Sciatic nerve (tissue), 2 donors: ENCODE results near the gene NOG. TPM values are rescaled to one million over a fixed set of nuclear protein-coding genes. Genes with fewer than 3 reads are reported as not detected.

Experiments used
- ATAC-seq: fragments of 200-7000 bp; cut with Tn5 transposase; one replicate; pipeline ENCODE4 v1.9.1; 2020; ENCODE audit warnings: mild to moderate bottlenecking, moderate library complexity
- DNase-seq: peaks from one replicate; pipeline ENCODE4 v3.0.0-alpha.2; 2020; ENCODE audit warnings: low spot score
- intact Hi-C: fragments of 100-400 bp; cut with DNase I; formaldehyde crosslinking; loops from one replicate; pipeline ENCODE4 v1.14.2; 2022
- total RNA-seq: library from RNA; stranded (reverse); fragmentation: NEBNext Ultra II Directional; extraction: Animal tissue kit (Norgen Biotek cat#: 25700); gene quantifications from one replicate; pipeline ENCODE4 v1.2.1, GENCODE V29; 2021
- donor health status: DM: no; HTN: no; CAD: no.
- donor health status: DM: no; HTN: no; CAD: no.

The NOG gene
- total RNA-seq, 1 donor from 2014 or later = 5.3 TPM

DNA sequence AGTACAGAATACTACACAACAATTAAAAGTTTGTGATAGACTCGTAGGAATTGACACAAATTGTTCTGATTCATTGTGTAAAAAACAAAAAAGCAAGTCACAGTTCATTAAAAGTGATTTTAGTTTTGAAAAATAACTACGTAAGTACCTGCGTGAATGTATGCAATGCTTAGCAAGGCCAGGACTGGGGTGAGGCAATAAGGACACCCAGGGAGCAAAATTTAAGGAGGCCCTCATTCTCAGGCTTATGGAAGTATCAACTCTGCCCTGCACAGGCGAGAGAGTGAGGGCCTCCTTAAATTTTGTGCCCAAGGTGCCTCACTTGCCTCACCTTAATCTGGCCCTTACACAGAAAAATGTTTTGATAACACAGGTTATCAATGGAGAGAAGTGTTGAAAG is 31.4 kb downstream of the NOG start:
- DNase-seq = no peak
- intact Hi-C loops = no loop called here
- ATAC-seq = no peak

DNA sequence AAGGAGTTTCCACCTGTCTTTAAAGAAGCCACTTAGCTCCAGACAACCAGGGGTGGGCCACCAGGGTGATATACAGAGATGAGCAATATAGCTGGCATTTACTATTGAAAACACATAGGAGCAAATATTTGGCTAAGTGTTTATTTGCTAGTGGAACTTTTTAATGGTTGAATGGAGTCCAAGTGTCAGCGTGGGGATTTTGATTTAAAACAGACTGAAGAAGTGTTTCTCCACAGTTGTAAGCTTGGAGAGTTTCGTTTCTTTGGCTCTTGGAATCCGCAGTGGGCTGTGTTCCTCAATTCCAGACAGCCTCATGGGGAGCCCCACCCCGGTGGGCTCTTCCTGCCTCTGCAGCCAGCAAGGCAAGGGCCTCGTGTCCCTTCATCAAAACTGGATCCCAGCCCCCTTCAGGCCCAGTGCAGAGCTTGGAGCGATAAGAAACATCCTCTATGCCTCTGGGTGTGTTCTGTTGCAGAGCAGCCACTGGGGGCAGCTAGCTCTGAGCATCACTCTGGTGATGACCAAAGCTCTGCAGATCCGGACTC is 36.1 kb downstream of the NOG start:
- DNase-seq = no peak

DNA sequence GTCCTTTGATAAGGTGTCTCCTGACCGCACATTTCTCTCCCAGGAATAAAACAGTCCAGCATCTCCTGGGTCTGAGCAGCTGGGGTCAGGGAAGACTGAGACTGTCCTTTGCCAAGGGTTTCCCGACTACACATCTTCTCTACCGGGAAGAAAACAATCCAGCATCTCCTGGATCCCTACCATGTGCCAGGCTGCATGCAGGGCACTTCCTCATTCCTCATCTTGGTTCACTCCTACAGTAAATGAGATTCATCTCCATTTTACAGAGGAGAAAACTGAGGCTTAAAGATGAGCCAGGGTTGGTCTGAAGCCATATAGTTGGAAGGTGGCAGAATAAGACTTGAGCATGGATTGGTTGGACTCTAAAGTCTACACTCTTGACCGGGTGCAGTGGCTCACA is 36.7 kb downstream of the NOG start:
- DNase-seq = no peak
- ATAC-seq = no peak
- intact Hi-C loops = no loop called here

More for the DNA sequence above, 36.1 kb downstream of the NOG start:
- intact Hi-C loops = no loop called here
- no peak for ATAC-seq

DNA sequence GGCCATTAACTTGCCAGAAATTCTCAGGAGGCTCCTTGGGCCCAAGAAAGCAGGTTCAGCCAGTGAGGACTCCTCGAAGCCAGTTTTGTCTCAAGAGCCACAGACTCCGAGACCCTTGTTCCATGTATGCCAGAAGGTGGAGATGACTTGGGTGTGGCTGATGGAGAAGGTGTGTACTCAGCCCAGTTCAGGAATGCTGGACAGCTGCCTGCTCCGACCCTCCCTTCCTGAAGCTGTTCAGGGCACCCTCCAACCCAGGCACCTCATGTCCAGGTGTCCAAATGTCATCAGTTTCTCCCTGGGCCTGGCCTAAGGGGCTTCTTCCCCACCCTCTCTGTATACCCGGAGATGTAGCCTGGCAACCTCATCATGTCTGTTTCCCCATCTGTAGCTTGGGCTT is 40.2 kb downstream of the NOG start:
- DNase-seq = no peak
- ATAC-seq = no peak
- intact Hi-C loops = no loop called here

DNA sequence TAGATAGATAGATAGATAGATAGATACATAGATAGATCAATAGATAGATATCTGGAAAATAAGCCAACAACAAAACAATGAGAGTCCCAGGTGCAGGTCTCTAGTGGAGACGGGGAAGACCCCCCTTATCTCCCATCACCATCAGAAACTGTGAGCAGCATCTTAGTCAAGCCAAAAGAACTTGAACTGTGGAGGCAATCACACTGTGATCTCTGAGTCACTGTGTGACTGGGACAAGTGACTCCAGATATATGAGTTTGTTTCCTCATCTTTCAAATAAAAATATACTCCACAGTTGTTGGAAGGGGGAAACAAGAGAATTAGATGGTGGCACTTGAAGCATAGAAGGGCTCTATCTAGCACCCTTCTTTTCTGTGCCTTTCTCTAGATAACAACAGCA is 42.1 kb downstream of the NOG start:
- ATAC-seq (no peak), DNase-seq (no peak)
- intact Hi-C loops = no loop called here

DNA sequence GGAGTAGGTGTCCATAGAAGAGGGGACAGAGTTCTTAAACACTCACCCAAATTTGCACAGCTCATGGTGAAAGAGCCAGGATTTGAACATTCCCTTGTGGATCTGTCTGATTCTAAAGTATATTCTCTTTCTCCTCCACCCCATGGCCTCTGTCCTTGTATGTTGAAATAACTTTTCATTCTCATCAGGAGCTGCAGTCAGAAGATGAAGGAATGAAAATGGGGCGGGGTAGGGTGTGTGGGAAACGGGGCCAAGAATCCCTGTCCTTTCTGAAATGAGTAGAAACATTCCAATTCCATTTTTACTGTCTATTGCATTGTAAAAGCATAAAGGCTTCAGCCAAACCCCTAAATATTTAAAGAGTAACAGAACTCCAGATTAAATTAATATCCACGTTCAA is 42.8 kb downstream of the NOG start:
- DNase-seq (no peak), ATAC-seq (no peak)
- intact Hi-C loops = no loop called here

DNA sequence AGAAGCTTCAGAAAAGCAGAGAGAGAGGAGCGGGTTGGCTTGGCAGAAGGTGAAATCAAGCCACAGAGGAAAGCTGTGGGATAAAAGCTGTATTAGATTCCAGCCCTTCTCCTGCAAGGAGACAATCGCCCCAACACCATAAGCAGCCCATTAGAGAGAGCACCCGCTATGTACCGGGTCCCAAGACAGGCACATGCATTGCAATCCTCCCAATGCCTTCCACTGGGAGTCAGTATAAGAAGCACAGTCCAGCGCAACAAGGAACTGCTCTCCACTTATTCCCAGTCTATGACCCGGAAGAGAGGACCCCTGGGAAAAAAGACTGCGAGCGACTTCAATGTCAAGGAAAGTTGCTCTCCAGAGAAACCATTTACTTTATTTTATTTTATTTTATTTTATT is 43.8 kb downstream of the NOG start:
- DNase-seq = no peak
- intact Hi-C loops = no loop called here
- no peak for ATAC-seq

DNA sequence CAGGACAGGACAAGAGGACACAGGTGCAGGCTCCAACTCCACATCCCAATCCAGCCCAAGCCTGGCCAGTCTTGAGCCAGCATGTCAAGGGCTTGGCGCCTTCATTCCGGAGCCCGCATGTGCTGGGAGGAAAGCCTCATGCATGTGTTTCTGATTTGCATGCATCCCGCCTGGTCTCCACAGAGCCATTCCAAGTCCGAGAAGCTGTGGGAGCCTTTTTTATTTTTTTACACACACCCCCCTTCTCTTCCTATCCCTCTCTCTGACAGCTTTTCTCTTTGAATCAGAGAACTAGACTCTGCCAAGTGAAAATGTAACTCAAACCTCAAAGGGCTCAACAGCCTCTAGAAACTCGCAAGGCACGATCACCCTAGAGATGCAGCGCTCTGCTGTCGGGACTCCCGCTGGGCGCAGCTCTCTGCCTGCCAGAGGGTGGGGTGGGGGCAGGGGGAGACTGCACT is 45.1 kb downstream of the NOG start:
- DNase-seq (no peak), ATAC-seq (no peak)
- intact Hi-C loops = no loop called here

DNA sequence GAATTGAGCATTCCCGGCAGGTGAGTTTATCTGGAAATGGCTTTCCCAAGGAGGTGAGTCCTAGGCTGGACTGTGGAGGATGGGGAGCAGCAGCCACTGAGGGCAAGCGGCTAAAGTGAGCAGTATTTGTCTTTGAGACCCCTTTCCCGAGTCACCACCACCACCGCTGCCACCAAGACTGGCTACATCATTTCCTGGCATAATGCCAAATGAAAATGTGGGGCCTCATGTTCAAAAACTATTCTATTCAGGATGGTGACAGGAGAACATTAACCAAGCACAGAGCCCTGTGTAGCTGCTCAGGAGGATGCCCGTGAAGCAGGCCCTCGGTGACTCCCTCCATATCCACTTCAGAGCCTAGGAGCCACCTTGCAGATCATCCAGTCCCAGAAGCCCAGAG is 46.0 kb downstream of the NOG start:
- ATAC-seq (no peak), DNase-seq (no peak)
- intact Hi-C loops = no loop called here

DNA sequence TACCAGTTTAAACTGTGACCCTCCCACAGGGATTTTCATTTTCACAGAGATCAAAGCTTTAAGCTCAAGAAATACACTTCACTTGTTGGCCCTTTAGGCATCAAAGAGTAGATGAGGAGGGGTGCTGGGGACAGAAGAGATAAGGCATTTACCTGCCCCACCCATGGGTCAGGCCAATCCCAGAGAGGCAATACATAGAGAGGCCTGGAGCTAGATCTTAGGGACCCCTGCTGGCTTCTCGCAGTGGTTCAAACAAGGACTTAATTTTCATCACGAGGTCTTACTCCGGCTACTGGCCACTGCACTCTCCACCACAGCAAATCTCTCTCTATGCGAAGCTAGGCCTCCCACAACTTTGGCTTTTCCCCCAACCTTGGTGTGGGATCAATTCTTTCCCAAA is 46.6 kb downstream of the NOG start:
- DNase-seq (no peak), ATAC-seq (no peak)
- intact Hi-C loops = no loop called here

DNA sequence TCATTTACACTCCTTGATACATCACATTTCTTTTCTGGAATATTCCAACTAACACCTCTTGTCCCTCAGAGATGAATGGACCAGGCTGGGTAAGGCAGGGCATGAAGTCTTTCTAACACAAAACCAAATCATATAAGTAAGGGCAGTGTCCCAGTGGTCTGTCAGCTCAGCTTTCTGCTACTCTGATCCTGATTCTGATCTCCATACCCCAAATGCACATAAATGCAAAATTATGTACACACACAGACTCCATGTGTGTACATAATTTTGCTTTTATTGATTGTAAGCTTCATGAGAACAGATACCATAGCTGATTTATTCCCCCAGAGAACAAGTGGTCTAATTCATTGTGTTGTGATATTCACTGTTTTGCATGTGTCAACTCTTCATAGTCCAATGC is 47.9 kb downstream of the NOG start:
- DNase-seq = no peak
- intact Hi-C loops = no loop called here
- ATAC-seq = no peak

DNA sequence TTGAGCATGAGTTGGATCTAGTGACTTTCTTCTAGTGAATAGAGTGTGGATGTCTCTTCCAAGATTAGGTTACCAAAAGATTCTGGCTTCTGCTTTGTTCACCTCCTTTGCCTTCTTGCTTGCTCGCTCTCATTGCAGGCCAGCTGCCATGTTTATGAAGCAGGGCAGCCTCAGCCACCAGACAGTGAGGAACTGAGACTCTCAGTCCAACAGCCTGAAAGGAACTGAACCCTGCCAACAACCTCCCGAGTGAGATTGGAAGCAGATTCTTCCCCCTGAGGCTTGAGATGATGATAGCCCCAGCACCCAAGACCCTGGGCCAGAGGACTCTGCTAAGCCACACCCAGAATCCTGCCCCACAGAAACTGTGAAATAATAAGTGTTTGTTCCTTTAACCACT is 48.4 kb downstream of the NOG start:
- ATAC-seq (no peak), DNase-seq (no peak)
- intact Hi-C loops = no loop called here

DNA sequence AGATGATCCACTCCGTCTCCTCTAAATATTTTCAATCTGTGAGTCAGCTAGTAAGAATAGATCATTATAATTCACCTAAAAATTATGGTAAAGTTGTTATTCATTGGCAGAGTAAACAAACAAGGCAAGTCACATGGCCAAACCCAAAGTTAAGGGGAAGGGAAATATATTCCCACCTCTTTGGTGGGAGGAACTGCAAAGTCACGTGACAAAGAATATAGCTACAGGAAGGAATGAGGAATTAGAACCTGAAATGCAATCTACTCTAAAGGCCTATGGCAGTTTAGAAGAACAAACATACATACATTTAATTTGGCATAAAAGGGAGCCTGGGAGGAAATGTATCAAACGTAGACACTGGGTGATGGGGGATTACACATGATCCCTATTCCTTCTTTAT is 48.9 kb downstream of the NOG start:
- intact Hi-C loops = no loop called here
- DNase-seq (no peak), ATAC-seq (no peak)

Other genes starting within 250 kb of the NOG start
- 6.2 TPM for gene C17orf67, start 240.2 kb downstream of the NOG start, total RNA-seq
- 16.8 TPM for gene DGKE, start 240.5 kb downstream of the NOG start, total RNA-seq